Panc1 (cell line): ENCODE results near the gene RBM6. TPM values are rescaled to one million over a fixed set of nuclear protein-coding genes. Genes with fewer than 3 reads are reported as not detected.

Source experiments
- ATAC-seq: fragments of 200-7000 bp; cut with Tn5 transposase; 2 replicates; pipeline ENCODE4 v1.9.1; 2020; ENCODE audit warnings: mild to moderate bottlenecking, moderate library complexity
- BruUV-seq: library from RNA; stranded (reverse); fragments of 400-500 nt; replicated peaks from 2 replicates; lab custom pipeline; 2021; lab: Mats Ljungman, UMichigan
- CTCF ChIA-PET: fragments of 300-600 bp; sonication (Branson Sonifier 250); formaldehyde crosslinking; loops from one replicate; lab custom pipeline; 2022; ENCODE audit warnings: antibody characterized with exemption; lab: Charles Lee
- POLR2A ChIA-PET: fragments of 300-600 bp; sonication (Branson Sonifier 250); formaldehyde crosslinking; loops from one replicate; lab custom pipeline; 2022; ENCODE audit warnings: antibody characterized with exemption; lab: Charles Lee
- DNase-seq: peaks from one replicate; pipeline ENCODE4 v3.0.0-alpha.2; 2010; ENCODE audit warnings: low read depth, low spot score
- H3K27ac ChIP-seq: 2 replicates; pipeline ENCODE4 v1.5.1; 2011; ENCODE audit warnings: mild to moderate bottlenecking, low read length, inconsistent platforms
- H3K27me3 ChIP-seq: fragments of 200-500 bp; sonication (Bioruptor generic); 2 replicates; pipeline ENCODE4 v1.6.0; 2014; ENCODE audit warnings: low read length, inconsistent platforms; ENCODE audit not compliant: control insufficient read depth, insufficient read depth
- H3K36me3 ChIP-seq: fragments of 200-500 bp; sonication (Bioruptor generic); 2 replicates; pipeline ENCODE4 v1.5.1; 2014; ENCODE audit warnings: inconsistent platforms, mild to moderate bottlenecking, low read length, moderate library complexity; ENCODE audit not compliant: control insufficient read depth, insufficient read depth
- H3K4me1 ChIP-seq: 2 replicates; pipeline ENCODE4 v1.5.1; 2011; ENCODE audit warnings: inconsistent platforms, mild to moderate bottlenecking, low read length, moderate library complexity; ENCODE audit not compliant: control insufficient read depth, insufficient read depth
- H3K4me3 ChIP-seq, 2 experiments: 2 replicates each; pipeline ENCODE4 v1.5.1; 2011 to 2012; ENCODE audit warnings: low read depth in 2 of 2, low read length in 2 of 2, mild to moderate bottlenecking in 2 of 2, inconsistent platforms in 1 of 2, moderate library complexity in 1 of 2
- H3K9me3 ChIP-seq: fragments of 200-500 bp; sonication (Bioruptor generic); 2 replicates; pipeline ENCODE4 v1.5.1; 2014; ENCODE audit warnings: low read depth, mild to moderate bottlenecking, inconsistent platforms, low read length, moderate library complexity; ENCODE audit not compliant: control insufficient read depth, insufficient read depth
- POLR2AphosphoS5 ChIP-seq: IDR thresholded peaks from 2 replicates; pipeline ENCODE4 v1.6.1; 2012; ENCODE audit warnings: mild to moderate bottlenecking, low read depth, low read length, moderate library complexity
- SIN3A ChIP-seq: IDR thresholded peaks from 2 replicates; pipeline ENCODE4 v1.6.1; 2012; ENCODE audit warnings: low read depth, mild to moderate bottlenecking, low read length, moderate library complexity, borderline replicate concordance; ENCODE audit not compliant: insufficient read depth
- TCF7L2 ChIP-seq: IDR thresholded peaks from 2 replicates; pipeline ENCODE4 v1.6.1; 2011; ENCODE audit warnings: mild to moderate bottlenecking, low read depth, low read length, inconsistent platforms
- in situ Hi-C: cut with HindIII; loops from 2 replicates; pipeline ENCODE4 v1.10.0; 2016; ENCODE audit warnings: low sequenced_read_pairs, low pct_unique_long_range_greater_than_20kb
- intact Hi-C: fragments of 100-400 bp; cut with micrococcal nuclease; formaldehyde crosslinking; loops from one replicate; pipeline ENCODE4 v1.10.0; 2022; ENCODE audit not compliant: unreplicated experiment
- total RNA-seq: library from RNA; stranded (reverse); gene quantifications from one replicate; pipeline ENCODE4 v1.2.1, GENCODE V29; 2021; ENCODE audit not compliant: unreplicated experiment
- TF ChIP-seq, protein P1 (sequence below): fragments of 450-650 bp; IDR thresholded peaks from 2 replicates; pipeline ENCODE4 v1.5.1; 2017; ENCODE audit warnings: mild to moderate bottlenecking
- TF ChIP-seq, protein P2 (sequence below), 2 experiments: IDR thresholded peaks; 2 replicates each; pipeline ENCODE4 v1.6.1; 2011 to 2012; ENCODE audit warnings: low read depth in 2 of 2, control low read depth in 1 of 2, low read length in 1 of 2, mild to moderate bottlenecking in 1 of 2, moderate library complexity in 1 of 2; ENCODE audit not compliant: insufficient read depth in 1 of 2

Gene RBM6
- total RNA-seq, 1 experiment from 2014 or later, result 43.6 TPM

DNA sequence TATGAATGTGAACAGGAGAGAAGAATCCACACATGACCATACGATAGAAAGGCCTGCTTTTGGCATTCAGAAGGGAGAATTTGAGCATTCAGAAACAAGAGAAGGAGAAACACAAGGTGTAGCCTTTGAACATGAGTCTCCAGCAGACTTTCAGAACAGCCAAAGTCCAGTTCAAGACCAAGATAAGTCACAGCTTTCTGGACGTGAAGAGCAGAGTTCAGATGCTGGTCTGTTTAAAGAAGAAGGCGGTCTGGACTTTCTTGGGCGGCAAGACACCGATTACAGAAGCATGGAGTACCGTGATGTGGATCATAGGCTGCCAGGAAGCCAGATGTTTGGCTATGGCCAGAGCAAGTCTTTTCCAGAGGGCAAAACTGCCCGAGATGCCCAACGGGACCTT is 28.4 kb downstream of the RBM6 start:
- TF ChIP-seq POLR2AphosphoS5 (no peak), TCF7L2 (no peak), SIN3A (no peak)
- TF ChIP-seq, protein P1, sequence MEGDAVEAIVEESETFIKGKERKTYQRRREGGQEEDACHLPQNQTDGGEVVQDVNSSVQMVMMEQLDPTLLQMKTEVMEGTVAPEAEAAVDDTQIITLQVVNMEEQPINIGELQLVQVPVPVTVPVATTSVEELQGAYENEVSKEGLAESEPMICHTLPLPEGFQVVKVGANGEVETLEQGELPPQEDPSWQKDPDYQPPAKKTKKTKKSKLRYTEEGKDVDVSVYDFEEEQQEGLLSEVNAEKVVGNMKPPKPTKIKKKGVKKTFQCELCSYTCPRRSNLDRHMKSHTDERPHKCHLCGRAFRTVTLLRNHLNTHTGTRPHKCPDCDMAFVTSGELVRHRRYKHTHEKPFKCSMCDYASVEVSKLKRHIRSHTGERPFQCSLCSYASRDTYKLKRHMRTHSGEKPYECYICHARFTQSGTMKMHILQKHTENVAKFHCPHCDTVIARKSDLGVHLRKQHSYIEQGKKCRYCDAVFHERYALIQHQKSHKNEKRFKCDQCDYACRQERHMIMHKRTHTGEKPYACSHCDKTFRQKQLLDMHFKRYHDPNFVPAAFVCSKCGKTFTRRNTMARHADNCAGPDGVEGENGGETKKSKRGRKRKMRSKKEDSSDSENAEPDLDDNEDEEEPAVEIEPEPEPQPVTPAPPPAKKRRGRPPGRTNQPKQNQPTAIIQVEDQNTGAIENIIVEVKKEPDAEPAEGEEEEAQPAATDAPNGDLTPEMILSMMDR, result no peak
- TF ChIP-seq, protein P2, sequence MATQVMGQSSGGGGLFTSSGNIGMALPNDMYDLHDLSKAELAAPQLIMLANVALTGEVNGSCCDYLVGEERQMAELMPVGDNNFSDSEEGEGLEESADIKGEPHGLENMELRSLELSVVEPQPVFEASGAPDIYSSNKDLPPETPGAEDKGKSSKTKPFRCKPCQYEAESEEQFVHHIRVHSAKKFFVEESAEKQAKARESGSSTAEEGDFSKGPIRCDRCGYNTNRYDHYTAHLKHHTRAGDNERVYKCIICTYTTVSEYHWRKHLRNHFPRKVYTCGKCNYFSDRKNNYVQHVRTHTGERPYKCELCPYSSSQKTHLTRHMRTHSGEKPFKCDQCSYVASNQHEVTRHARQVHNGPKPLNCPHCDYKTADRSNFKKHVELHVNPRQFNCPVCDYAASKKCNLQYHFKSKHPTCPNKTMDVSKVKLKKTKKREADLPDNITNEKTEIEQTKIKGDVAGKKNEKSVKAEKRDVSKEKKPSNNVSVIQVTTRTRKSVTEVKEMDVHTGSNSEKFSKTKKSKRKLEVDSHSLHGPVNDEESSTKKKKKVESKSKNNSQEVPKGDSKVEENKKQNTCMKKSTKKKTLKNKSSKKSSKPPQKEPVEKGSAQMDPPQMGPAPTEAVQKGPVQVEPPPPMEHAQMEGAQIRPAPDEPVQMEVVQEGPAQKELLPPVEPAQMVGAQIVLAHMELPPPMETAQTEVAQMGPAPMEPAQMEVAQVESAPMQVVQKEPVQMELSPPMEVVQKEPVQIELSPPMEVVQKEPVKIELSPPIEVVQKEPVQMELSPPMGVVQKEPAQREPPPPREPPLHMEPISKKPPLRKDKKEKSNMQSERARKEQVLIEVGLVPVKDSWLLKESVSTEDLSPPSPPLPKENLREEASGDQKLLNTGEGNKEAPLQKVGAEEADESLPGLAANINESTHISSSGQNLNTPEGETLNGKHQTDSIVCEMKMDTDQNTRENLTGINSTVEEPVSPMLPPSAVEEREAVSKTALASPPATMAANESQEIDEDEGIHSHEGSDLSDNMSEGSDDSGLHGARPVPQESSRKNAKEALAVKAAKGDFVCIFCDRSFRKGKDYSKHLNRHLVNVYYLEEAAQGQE (IDR thresholded peaks at IDR 0.05; ENCODE audit: insufficient read depth in 1 of 2, low read depth in 2 of 2, low read length in 1 of 2), result no peak
- BruUV-seq, result no TSS peak
- Histone ChIP-seq H3K9me3 (no peaks in the 10 kb centered on the region), H3K4me3 (no peak overlapping the region), H3K4me1 (no peaks in the 10 kb centered on the region), H3K27ac (no peak overlapping the region), H3K36me3 (peaks cover 6% of the 10 kb centered on the region), H3K27me3 (no peaks in the 10 kb centered on the region)
- in situ Hi-C loops, result no loop called here
- intact Hi-C loops, result no loop called here
- ChIA-PET POLR2A (interaction anchor here (0.7 kb wide), 1 partner anchor 117 kb away, joined by 7 read pairs; no protein-coding TSS in a partner anchor), CTCF (interaction anchor here (0.6 kb wide), 1 partner anchor 40 kb away, joined by 9 read pairs; no protein-coding TSS in a partner anchor)
- no peak for ATAC-seq
- no peak for DNase-seq

DNA sequence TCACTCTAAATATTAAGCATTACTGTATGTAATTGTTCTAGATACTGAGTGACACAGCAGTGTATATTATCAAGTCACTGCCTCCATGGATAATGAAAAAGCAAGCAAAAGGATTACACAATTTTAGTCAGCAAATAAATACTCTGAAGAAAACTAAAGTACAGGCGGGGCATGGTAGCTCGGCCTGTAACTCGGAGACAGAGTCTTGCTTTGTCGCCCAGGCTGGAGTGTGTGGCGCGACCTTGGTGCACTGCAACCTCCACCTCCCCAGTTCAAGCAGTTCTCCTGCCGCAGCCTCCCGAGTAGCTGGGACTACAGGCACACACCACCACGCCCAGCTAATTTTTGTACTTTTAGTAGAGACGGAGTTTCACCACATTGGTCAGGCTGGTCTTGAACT is 32.7 kb downstream of the RBM6 start:
- ATAC-seq, result no peak

More for the DNA sequence above, 32.7 kb downstream of the RBM6 start:
- H3K4me3 ChIP-seq, result no peak overlapping the region
- POLR2A ChIA-PET, result no interaction called here
- H3K27me3 ChIP-seq, result no peaks in the 10 kb centered on the region
- H3K27ac ChIP-seq, result no peak overlapping the region
- TF ChIP-seq SIN3A, result no peak
- TF ChIP-seq, protein P1, result no peak
- TF ChIP-seq POLR2AphosphoS5, result no peak
- TF ChIP-seq, protein P2 (IDR thresholded peaks at IDR 0.05; ENCODE audit: insufficient read depth in 1 of 2, low read depth in 2 of 2, low read length in 1 of 2), result no peak
- TF ChIP-seq TCF7L2, result no peak
- no peak for DNase-seq
- in situ Hi-C loops (no loop called here), intact Hi-C loops (no loop called here)
- H3K4me1 ChIP-seq, result no peaks in the 10 kb centered on the region
- peaks cover 11% of the 10 kb centered on the region for H3K36me3 ChIP-seq
- CTCF ChIA-PET, result no interaction called here
- BruUV-seq, result no TSS peak
- no peaks in the 10 kb centered on the region for H3K9me3 ChIP-seq
